ENCODE measurements around the gene UBE3B.

Gene UBE3B

GRCh38 chr12:109500406-109501185 lies 23.2 kb downstream of the UBE3B start:
- H3K27me3 ChIP-seq (ENCODE audit: control insufficient read depth, low read length) = no peaks in the 10 kb centered on the region
- no peaks in the 10 kb centered on the region for H3F3A ChIP-seq (ENCODE audit: control insufficient read depth, insufficient read depth)
- no peak overlapping the region for H3K27ac ChIP-seq (ENCODE audit: low read depth, low read length)
- H3K4me3 ChIP-seq (ENCODE audit: low read length) = no peak overlapping the region
- no peak overlapping the region for H3K4me2 ChIP-seq (ENCODE audit: low read length)
- no peaks in the 10 kb centered on the region for H3K4me1 ChIP-seq (ENCODE audit: control insufficient read depth, low read length)
- H3K36me3 ChIP-seq (ENCODE audit: control insufficient read depth, low read length) = peaks cover 38% of the 10 kb centered on the region
- H3K79me2 ChIP-seq (ENCODE audit: control insufficient read depth, low read length) = no peaks in the 10 kb centered on the region
- no peaks in the 10 kb centered on the region for H4K20me1 ChIP-seq (ENCODE audit: control insufficient read depth, insufficient read depth, low read depth, low read length)
- TF ChIP-seq, protein P1, sequence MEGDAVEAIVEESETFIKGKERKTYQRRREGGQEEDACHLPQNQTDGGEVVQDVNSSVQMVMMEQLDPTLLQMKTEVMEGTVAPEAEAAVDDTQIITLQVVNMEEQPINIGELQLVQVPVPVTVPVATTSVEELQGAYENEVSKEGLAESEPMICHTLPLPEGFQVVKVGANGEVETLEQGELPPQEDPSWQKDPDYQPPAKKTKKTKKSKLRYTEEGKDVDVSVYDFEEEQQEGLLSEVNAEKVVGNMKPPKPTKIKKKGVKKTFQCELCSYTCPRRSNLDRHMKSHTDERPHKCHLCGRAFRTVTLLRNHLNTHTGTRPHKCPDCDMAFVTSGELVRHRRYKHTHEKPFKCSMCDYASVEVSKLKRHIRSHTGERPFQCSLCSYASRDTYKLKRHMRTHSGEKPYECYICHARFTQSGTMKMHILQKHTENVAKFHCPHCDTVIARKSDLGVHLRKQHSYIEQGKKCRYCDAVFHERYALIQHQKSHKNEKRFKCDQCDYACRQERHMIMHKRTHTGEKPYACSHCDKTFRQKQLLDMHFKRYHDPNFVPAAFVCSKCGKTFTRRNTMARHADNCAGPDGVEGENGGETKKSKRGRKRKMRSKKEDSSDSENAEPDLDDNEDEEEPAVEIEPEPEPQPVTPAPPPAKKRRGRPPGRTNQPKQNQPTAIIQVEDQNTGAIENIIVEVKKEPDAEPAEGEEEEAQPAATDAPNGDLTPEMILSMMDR (IDR thresholded peaks at IDR 0.05; ENCODE audit: low read depth, low read length, poor library complexity, severe bottlenecking) = no peak
- no peak for TF ChIP-seq EZH2phosphoT487 (IDR thresholded peaks at IDR 0.05; ENCODE audit: borderline replicate concordance, low read length)
- H3K9me3 ChIP-seq (ENCODE audit: control insufficient read depth, insufficient read depth, low read length) = no peaks in the 10 kb centered on the region
- no peaks in the 10 kb centered on the region for H3K9me2 ChIP-seq (replicated peaks; ENCODE audit: control insufficient read depth, low read length)

- H3K4me1 ChIP-seq (ENCODE audit: control insufficient read depth, low read length) = no peaks in the 10 kb centered on the region
- TF ChIP-seq, protein P1 (IDR thresholded peaks at IDR 0.05; ENCODE audit: low read depth, low read length, poor library complexity, severe bottlenecking) = no peak
- no peak for TF ChIP-seq EZH2phosphoT487 (IDR thresholded peaks at IDR 0.05; ENCODE audit: borderline replicate concordance, low read length)
- H3K36me3 ChIP-seq (ENCODE audit: control insufficient read depth, low read length) = peaks cover 43% of the 10 kb centered on the region
- H3F3A ChIP-seq (ENCODE audit: control insufficient read depth, insufficient read depth) = no peaks in the 10 kb centered on the region
- H3K4me3 ChIP-seq (ENCODE audit: low read length) = no peak overlapping the region
- no peaks in the 10 kb centered on the region for H4K20me1 ChIP-seq (ENCODE audit: control insufficient read depth, insufficient read depth, low read depth, low read length)
- H3K27me3 ChIP-seq (ENCODE audit: control insufficient read depth, low read length) = no peaks in the 10 kb centered on the region
- no peaks in the 10 kb centered on the region for H3K79me2 ChIP-seq (ENCODE audit: control insufficient read depth, low read length)
- H3K9me2 ChIP-seq (replicated peaks; ENCODE audit: control insufficient read depth, low read length) = no peaks in the 10 kb centered on the region
- H3K4me2 ChIP-seq (ENCODE audit: low read length) = no peak overlapping the region
- no peaks in the 10 kb centered on the region for H3K9me3 ChIP-seq (ENCODE audit: control insufficient read depth, insufficient read depth, low read length)
- no peak overlapping the region for H3K27ac ChIP-seq (ENCODE audit: low read depth, low read length)
These were observed 23.9 kb downstream of the UBE3B start for GRCh38 chr12:109501299-109501698.

DNA sequence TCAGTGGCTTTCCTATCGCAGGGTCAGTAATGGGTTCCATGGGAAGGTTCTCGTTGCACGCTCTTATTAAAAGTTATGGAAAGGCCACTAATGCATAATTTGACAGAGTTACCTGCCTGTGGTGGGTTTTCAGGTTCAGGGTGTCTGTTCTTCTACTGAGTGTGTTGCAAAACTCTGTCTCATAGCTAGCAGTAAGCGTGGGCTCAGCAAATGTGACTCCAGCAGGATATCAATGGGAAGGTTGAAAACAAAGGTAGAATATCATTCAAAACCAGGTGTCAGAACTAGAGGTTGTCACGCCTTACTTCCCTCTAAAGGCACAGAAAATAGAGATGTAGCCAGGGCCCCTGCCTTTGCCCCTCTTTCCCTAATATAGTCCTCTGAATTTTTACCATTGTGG lies 24.9 kb downstream of the UBE3B start:
- Histone ChIP-seq H3F3A (ENCODE audit: control insufficient read depth, insufficient read depth) (no peaks in the 10 kb centered on the region), H3K27ac (ENCODE audit: low read depth, low read length) (no peak overlapping the region), H3K9me2 (replicated peaks; ENCODE audit: control insufficient read depth, low read length) (no peaks in the 10 kb centered on the region), H3K4me3 (ENCODE audit: low read length) (no peak overlapping the region), H3K36me3 (ENCODE audit: control insufficient read depth, low read length) (peaks cover 49% of the 10 kb centered on the region), H3K4me1 (ENCODE audit: control insufficient read depth, low read length) (no peaks in the 10 kb centered on the region), H3K27me3 (ENCODE audit: control insufficient read depth, low read length) (no peaks in the 10 kb centered on the region), H3K79me2 (ENCODE audit: control insufficient read depth, low read length) (no peaks in the 10 kb centered on the region), H3K4me2 (ENCODE audit: low read length) (no peak overlapping the region), H3K9me3 (ENCODE audit: control insufficient read depth, insufficient read depth, low read length) (no peaks in the 10 kb centered on the region), H4K20me1 (ENCODE audit: control insufficient read depth, insufficient read depth, low read depth, low read length) (no peaks in the 10 kb centered on the region)
- no peak for TF ChIP-seq EZH2phosphoT487 (IDR thresholded peaks at IDR 0.05; ENCODE audit: borderline replicate concordance, low read length)
- TF ChIP-seq, protein P1 (IDR thresholded peaks at IDR 0.05; ENCODE audit: low read depth, low read length, poor library complexity, severe bottlenecking) = no peak

Data from DOHH2 (cell line).